OCI-LY7 (cell line): ENCODE data around the gene CEP164.

Source experiments
- CTCF ChIP-seq: fragments of 200-600 bp; sonication (generic); conservative IDR thresholded peaks from 2 replicates; pipeline ENCODE4 v1.5.1; 2014; ENCODE audit warnings: mild to moderate bottlenecking, antibody characterized with exemption, low read length, moderate library complexity, mixed read lengths
- EZH2phosphoT487 ChIP-seq: fragments of 200-600 bp; sonication (generic); IDR thresholded peaks from 2 replicates; pipeline ENCODE4 v1.6.1; 2018; ENCODE audit warnings: low read depth, borderline replicate concordance, mild to moderate bottlenecking, mixed run types, antibody characterized with exemption, low read length, moderate library complexity, mixed read lengths

GRCh38 chr11:117437041-117437790, 109.6 kb downstream of the CEP164 start:
- TF ChIP-seq CTCF (no peak), EZH2phosphoT487 (no peak)
